Measurements from ENCODE around the gene WNT10A. TPM values are rescaled to one million over a fixed set of nuclear protein-coding genes. Genes with fewer than 3 reads are reported as not detected.
A peak's percentile ranks its signal among the peaks of the same experiment; 100 is the strongest.

WNT10A gene
- total RNA-seq, 2 donors from 2014 or later: 0.44 to 0.61 TPM

GRCh38 chr2:218896501-218897393 lies 16.1 kb downstream of the WNT10A start:
- intact Hi-C loops (cut with DNase I): no loop called here
- Histone ChIP-seq H3K27me3 (peaks cover 48% of the 10 kb centered on the region), H3K9ac (ENCODE audit: low read depth in 2 of 2, low read length in 2 of 2) (peak overlapping the region in 1 of 2 donors; percentile 19)

GRCh38 chr2:218897394-218898108 lies 16.9 kb downstream of the WNT10A start:
- H3K4me1 ChIP-seq: peaks cover 18% of the 10 kb centered on the region

More at GRCh38 chr2:218896501-218897393, 16.1 kb downstream of the WNT10A start:
- Histone ChIP-seq H3K36me3 (no peaks in the 10 kb centered on the region), H3K9me3 (no peaks in the 10 kb centered on the region), H3K4me1 (peaks cover 18% of the 10 kb centered on the region), H3K4me3 (no peak overlapping the region), H3K27ac (no peak overlapping the region)
- peak; percentile 25 for DNase-seq
- no peak for TF ChIP-seq CTCF (IDR thresholded peaks at IDR 0.05)

GRCh38 chr2:218898109-218898878 lies 17.6 kb downstream of the WNT10A start:
- Histone ChIP-seq H3K4me1 (peaks cover 14% of the 10 kb centered on the region), H3K27ac (no peak overlapping the region), H3K4me3 (no peak overlapping the region), H3K27me3 (peaks cover 48% of the 10 kb centered on the region), H3K36me3 (no peaks in the 10 kb centered on the region), H3K9ac (ENCODE audit: low read depth in 2 of 2, low read length in 2 of 2) (no peak overlapping the region), H3K9me3 (no peaks in the 10 kb centered on the region)
- intact Hi-C loops (cut with DNase I): loop anchor here (2.0 kb wide), 1 partner anchor 21 kb away; no protein-coding TSS in a partner anchor
- peak; percentile 75 for DNase-seq
- peak; percentile 96 for TF ChIP-seq CTCF (IDR thresholded peaks at IDR 0.05)

More at GRCh38 chr2:218897394-218898108, 16.9 kb downstream of the WNT10A start:
- Histone ChIP-seq H3K36me3 (no peaks in the 10 kb centered on the region), H3K4me3 (no peak overlapping the region), H3K27ac (no peak overlapping the region), H3K9ac (ENCODE audit: low read depth in 2 of 2, low read length in 2 of 2) (peak overlapping the region in 1 of 2 donors; percentile 19), H3K27me3 (peaks cover 48% of the 10 kb centered on the region), H3K9me3 (no peaks in the 10 kb centered on the region)
- intact Hi-C loops (cut with DNase I): loop anchor here (2.0 kb wide), 1 partner anchor 21 kb away; no protein-coding TSS in a partner anchor
- no peak for TF ChIP-seq CTCF (IDR thresholded peaks at IDR 0.05)
- DNase-seq: no peak

- no peak for DNase-seq
- TF ChIP-seq CTCF (IDR thresholded peaks at IDR 0.05): no peak
- Histone ChIP-seq H3K4me3 (no peak overlapping the region), H3K9ac (ENCODE audit: low read depth in 2 of 2, low read length in 2 of 2) (no peak overlapping the region), H3K27ac (no peak overlapping the region), H3K27me3 (peaks cover 48% of the 10 kb centered on the region), H3K36me3 (no peaks in the 10 kb centered on the region), H3K9me3 (no peaks in the 10 kb centered on the region), H3K4me1 (peaks cover 14% of the 10 kb centered on the region)
- intact Hi-C loops (cut with DNase I): loop anchor here (2.0 kb wide), 1 partner anchor 22 kb away; no protein-coding TSS in a partner anchor
Measured at GRCh38 chr2:218899147-218899546, 18.5 kb downstream of the WNT10A start.

GRCh38 chr2:218902427-218902826 lies 21.8 kb downstream of the WNT10A start:
- Histone ChIP-seq H3K9me3 (no peaks in the 10 kb centered on the region), H3K9ac (ENCODE audit: low read depth in 2 of 2, low read length in 2 of 2) (no peak overlapping the region), H3K27me3 (peaks cover 21% of the 10 kb centered on the region), H3K27ac (no peak overlapping the region), H3K4me1 (peaks cover 9% of the 10 kb centered on the region), H3K36me3 (no peaks in the 10 kb centered on the region), H3K4me3 (no peak overlapping the region)
- no peak for TF ChIP-seq CTCF (IDR thresholded peaks at IDR 0.05)
- no peak for DNase-seq
- intact Hi-C loops (cut with DNase I): no loop called here

Measured in colonic mucosa (tissue), 4 donors.